SK-N-SH treated with all-trans-retinoic acid at 6 μM for 48 hours (cell line): ENCODE measurements around the gene B3GNT3.

Experiments
- ATAC-seq: fragments of 200-7000 bp; cut with Tn5 transposase; 3 replicates; pipeline ENCODE4 v1.9.1; 2020; ENCODE audit warnings: mild to moderate bottlenecking, moderate library complexity
- ARNTL ChIP-seq: fragments of 450-650 bp; formaldehyde crosslinking; IDR thresholded peaks from 2 replicates; pipeline ENCODE4 v1.5.0; 2020; ENCODE audit warnings: low read depth, mild to moderate bottlenecking, moderate library complexity, borderline replicate concordance
- BACH2 ChIP-seq: fragments of 250-450 bp; sonication (Bioruptor Pico); IDR thresholded peaks from 2 replicates; pipeline ENCODE4 v1.9.0; 2021; ENCODE audit warnings: mild to moderate bottlenecking, borderline replicate concordance
- CSDC2 ChIP-seq: fragments of 250-450 bp; sonication (Bioruptor Pico); IDR thresholded peaks from 2 replicates; pipeline ENCODE4 v1.5.0; 2020; ENCODE audit warnings: mild to moderate bottlenecking, moderate library complexity
- ESRRG ChIP-seq: fragments of 250-450 bp; sonication (Bioruptor Pico); IDR thresholded peaks from 2 replicates; pipeline ENCODE4 v1.6.1; 2021; ENCODE audit warnings: mild to moderate bottlenecking
- GLIS3 ChIP-seq: fragments of 250-450 bp; sonication (Bioruptor Pico); IDR thresholded peaks from 2 replicates; pipeline ENCODE4 v1.5.0; 2020; ENCODE audit warnings: mild to moderate bottlenecking, moderate library complexity
- ISL1 ChIP-seq: fragments of 250-450 bp; sonication (Bioruptor Pico); IDR thresholded peaks from 2 replicates; pipeline ENCODE4 v2.1.2; 2022; ENCODE audit warnings: mild to moderate bottlenecking, moderate library complexity
- OSR1 ChIP-seq: fragments of 250-450 bp; sonication (Bioruptor Pico); IDR thresholded peaks from 2 replicates; pipeline ENCODE4 v1.8.0; 2022; ENCODE audit warnings: moderate library complexity, mild to moderate bottlenecking, inconsistent platforms
- PPARA ChIP-seq: fragments of 250-450 bp; sonication (Bioruptor Pico); IDR thresholded peaks from 2 replicates; pipeline ENCODE4 v1.5.0; 2020; ENCODE audit warnings: mild to moderate bottlenecking, borderline replicate concordance
- TCF4 ChIP-seq: fragments of 250-450 bp; sonication (Bioruptor Pico); IDR thresholded peaks from 2 replicates; pipeline ENCODE4 v1.8.0; 2021; ENCODE audit warnings: mild to moderate bottlenecking, moderate library complexity, borderline replicate concordance
- TOX ChIP-seq: fragments of 250-450 bp; sonication (Bioruptor Pico); IDR thresholded peaks from 2 replicates; pipeline ENCODE4 v1.8.0; 2021; ENCODE audit warnings: mild to moderate bottlenecking, moderate library complexity, borderline replicate concordance
- ZC3H10 ChIP-seq: fragments of 250-450 bp; sonication (Bioruptor Pico); IDR thresholded peaks from 2 replicates; pipeline ENCODE4 v1.5.1; 2021; ENCODE audit warnings: mild to moderate bottlenecking, moderate library complexity
- ZFP3 ChIP-seq: fragments of 250-450 bp; sonication (Bioruptor Pico); IDR thresholded peaks from 2 replicates; pipeline ENCODE4 v1.5.0; 2020; ENCODE audit warnings: mild to moderate bottlenecking, moderate library complexity
- ZNF565 ChIP-seq: fragments of 450-650 bp; formaldehyde crosslinking; conservative IDR thresholded peaks from 2 replicates; pipeline ENCODE4 v1.5.0; 2020; ENCODE audit warnings: low read depth, mild to moderate bottlenecking, moderate library complexity
- ZNF70 ChIP-seq: fragments of 450-650 bp; formaldehyde crosslinking; IDR thresholded peaks from 2 replicates; pipeline ENCODE4 v1.5.0; 2020; ENCODE audit warnings: mild to moderate bottlenecking, moderate library complexity
- ZNF8 ChIP-seq: fragments of 450-650 bp; formaldehyde crosslinking; IDR thresholded peaks from 2 replicates; pipeline ENCODE4 v1.5.0; 2020; ENCODE audit warnings: mild to moderate bottlenecking, moderate library complexity
- TF ChIP-seq, protein P1 (sequence below): fragments of 250-450 bp; sonication (Bioruptor Pico); IDR thresholded peaks from 2 replicates; pipeline ENCODE4 v1.5.1; 2021; ENCODE audit warnings: mild to moderate bottlenecking, moderate library complexity
- TF ChIP-seq, protein P2 (sequence below): fragments of 250-450 bp; sonication (Bioruptor Pico); IDR thresholded peaks from 2 replicates; pipeline ENCODE4 v1.8.0; 2020; ENCODE audit warnings: mild to moderate bottlenecking, moderate library complexity, borderline replicate concordance
- TF ChIP-seq, protein P3 (sequence below): fragments of 250-450 bp; sonication (Bioruptor Pico); IDR thresholded peaks from 2 replicates; pipeline ENCODE4 v1.5.0; 2020; ENCODE audit warnings: mild to moderate bottlenecking, moderate library complexity
- TF ChIP-seq, protein P4 (sequence below): fragments of 250-450 bp; sonication (Bioruptor Pico); IDR thresholded peaks from 2 replicates; pipeline ENCODE4 v1.8.0; 2021; ENCODE audit warnings: low read depth, mild to moderate bottlenecking, moderate library complexity, borderline replicate concordance
- TF ChIP-seq, protein P5 (sequence below): fragments of 250-450 bp; sonication (Bioruptor Pico); IDR thresholded peaks from 2 replicates; pipeline ENCODE4 v1.5.1; 2020; ENCODE audit warnings: low read depth, mild to moderate bottlenecking, moderate library complexity

B3GNT3 gene

DNA sequence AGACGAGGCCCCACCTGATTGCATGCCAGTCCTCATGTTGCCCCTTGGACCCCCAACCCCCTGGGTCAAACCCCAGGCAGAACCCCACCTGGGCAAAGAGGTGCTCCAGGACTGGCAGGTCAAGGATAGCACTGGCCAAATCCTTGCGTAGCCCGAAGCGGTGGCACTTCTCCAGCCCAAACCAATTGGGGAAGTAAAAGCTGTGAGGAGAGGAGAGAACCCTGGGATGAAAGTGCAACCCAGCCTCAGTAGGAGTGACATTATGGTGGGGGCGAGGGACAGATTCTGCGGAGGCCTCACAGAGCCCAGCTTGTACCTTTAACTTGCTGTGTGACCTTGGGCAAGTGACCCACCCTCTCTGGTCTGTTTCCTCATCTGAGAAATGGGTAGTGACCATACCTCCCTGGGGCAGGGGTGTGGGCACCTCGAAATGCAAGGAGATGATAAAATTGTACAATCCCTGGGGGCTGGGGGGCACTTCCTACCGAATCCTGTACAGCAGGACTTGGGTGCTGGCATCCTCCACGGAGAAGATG lies 48.4 kb downstream of the B3GNT3 start (continued):
- TF ChIP-seq, protein P1, sequence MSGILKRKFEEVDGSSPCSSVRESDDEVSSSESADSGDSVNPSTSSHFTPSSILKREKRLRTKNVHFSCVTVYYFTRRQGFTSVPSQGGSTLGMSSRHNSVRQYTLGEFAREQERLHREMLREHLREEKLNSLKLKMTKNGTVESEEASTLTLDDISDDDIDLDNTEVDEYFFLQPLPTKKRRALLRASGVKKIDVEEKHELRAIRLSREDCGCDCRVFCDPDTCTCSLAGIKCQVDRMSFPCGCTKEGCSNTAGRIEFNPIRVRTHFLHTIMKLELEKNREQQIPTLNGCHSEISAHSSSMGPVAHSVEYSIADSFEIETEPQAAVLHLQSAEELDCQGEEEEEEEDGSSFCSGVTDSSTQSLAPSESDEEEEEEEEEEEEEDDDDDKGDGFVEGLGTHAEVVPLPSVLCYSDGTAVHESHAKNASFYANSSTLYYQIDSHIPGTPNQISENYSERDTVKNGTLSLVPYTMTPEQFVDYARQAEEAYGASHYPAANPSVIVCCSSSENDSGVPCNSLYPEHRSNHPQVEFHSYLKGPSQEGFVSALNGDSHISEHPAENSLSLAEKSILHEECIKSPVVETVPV (CRISPR knock-in tag) = no peak
- TF ChIP-seq ZNF565 (no peak), OSR1 (no peak), BACH2 (no peak), ZNF8 (no peak)
- TF ChIP-seq, protein P2, sequence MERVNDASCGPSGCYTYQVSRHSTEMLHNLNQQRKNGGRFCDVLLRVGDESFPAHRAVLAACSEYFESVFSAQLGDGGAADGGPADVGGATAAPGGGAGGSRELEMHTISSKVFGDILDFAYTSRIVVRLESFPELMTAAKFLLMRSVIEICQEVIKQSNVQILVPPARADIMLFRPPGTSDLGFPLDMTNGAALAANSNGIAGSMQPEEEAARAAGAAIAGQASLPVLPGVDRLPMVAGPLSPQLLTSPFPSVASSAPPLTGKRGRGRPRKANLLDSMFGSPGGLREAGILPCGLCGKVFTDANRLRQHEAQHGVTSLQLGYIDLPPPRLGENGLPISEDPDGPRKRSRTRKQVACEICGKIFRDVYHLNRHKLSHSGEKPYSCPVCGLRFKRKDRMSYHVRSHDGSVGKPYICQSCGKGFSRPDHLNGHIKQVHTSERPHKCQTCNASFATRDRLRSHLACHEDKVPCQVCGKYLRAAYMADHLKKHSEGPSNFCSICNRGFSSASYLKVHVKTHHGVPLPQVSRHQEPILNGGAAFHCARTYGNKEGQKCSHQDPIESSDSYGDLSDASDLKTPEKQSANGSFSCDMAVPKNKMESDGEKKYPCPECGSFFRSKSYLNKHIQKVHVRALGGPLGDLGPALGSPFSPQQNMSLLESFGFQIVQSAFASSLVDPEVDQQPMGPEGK (CRISPR knock-in tag) = no peak
- TF ChIP-seq, all 23 proteins: peak for 0

DNA sequence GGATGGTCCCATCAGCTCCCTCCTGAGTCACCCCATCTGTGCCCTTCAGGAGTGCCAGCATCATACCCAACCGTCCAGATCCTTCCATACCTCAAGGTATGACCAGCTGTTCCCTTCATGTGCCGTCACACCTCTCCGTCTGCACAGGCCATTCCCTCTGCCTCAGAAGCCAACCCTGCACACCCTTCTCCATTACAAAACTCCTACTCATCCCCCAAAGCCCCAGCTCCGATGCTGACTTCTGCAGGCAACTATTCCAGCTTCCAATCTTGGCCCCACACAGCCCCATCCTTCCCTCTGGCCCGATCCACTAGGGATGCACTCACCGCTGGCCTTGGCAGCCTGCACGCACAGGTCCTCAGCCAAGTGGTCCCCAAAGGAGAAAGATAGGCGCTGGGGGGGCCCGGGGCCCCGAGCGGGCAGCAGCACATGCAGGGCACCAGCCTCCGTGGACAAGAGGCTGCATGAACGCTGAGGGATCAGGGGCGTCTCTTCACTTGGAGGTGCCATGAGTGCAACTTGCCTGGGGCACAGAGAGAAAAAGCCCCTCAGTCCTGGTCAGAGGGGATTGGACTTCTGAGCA lies 49.1 kb downstream of the B3GNT3 start:
- peak; percentile 96 for TF ChIP-seq ZFP3 (CRISPR knock-in tag)
- TF ChIP-seq PPARA (CRISPR knock-in tag) = no peak
- no peak for ATAC-seq

DNA sequence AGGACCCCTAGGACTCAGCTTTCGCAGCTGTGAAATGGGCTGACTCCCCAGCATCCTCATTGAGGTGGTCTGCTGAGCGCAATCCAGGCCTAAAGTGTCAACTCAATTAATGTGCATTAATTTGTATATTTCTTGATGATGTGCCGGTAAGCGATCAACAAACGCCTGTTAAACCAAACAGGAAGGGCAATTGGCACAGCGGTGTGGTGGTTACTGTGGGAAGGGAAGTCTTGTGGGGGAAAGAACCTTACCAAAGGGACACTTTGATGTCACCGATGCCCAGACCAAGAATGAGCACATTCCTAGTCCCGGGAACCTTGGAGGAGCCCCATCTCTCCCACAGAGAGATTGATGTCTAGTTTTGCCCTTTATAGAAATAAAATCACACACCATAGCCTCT lies 51.2 kb downstream of the B3GNT3 start:
- TF ChIP-seq, protein P2 (CRISPR knock-in tag) = no peak
- TF ChIP-seq OSR1 (no peak), ESRRG (CRISPR knock-in tag) (no peak), GLIS3 (CRISPR knock-in tag) (no peak), BACH2 (no peak), ZNF565 (no peak), ARNTL (CRISPR knock-in tag) (no peak), PPARA (CRISPR knock-in tag) (no peak), ZC3H10 (CRISPR knock-in tag) (no peak), TOX (CRISPR knock-in tag) (no peak), ZNF8 (no peak), ZNF70 (no peak), ZFP3 (CRISPR knock-in tag) (no peak), TCF4 (CRISPR knock-in tag) (no peak), ISL1 (CRISPR knock-in tag) (no peak), CSDC2 (CRISPR knock-in tag) (no peak)
- TF ChIP-seq, protein P1 (CRISPR knock-in tag) = no peak
- TF ChIP-seq, protein P3, sequence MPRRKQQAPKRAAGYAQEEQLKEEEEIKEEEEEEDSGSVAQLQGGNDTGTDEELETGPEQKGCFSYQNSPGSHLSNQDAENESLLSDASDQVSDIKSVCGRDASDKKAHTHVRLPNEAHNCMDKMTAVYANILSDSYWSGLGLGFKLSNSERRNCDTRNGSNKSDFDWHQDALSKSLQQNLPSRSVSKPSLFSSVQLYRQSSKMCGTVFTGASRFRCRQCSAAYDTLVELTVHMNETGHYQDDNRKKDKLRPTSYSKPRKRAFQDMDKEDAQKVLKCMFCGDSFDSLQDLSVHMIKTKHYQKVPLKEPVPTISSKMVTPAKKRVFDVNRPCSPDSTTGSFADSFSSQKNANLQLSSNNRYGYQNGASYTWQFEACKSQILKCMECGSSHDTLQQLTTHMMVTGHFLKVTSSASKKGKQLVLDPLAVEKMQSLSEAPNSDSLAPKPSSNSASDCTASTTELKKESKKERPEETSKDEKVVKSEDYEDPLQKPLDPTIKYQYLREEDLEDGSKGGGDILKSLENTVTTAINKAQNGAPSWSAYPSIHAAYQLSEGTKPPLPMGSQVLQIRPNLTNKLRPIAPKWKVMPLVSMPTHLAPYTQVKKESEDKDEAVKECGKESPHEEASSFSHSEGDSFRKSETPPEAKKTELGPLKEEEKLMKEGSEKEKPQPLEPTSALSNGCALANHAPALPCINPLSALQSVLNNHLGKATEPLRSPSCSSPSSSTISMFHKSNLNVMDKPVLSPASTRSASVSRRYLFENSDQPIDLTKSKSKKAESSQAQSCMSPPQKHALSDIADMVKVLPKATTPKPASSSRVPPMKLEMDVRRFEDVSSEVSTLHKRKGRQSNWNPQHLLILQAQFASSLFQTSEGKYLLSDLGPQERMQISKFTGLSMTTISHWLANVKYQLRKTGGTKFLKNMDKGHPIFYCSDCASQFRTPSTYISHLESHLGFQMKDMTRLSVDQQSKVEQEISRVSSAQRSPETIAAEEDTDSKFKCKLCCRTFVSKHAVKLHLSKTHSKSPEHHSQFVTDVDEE (CRISPR knock-in tag) = no peak
- TF ChIP-seq, protein P4, sequence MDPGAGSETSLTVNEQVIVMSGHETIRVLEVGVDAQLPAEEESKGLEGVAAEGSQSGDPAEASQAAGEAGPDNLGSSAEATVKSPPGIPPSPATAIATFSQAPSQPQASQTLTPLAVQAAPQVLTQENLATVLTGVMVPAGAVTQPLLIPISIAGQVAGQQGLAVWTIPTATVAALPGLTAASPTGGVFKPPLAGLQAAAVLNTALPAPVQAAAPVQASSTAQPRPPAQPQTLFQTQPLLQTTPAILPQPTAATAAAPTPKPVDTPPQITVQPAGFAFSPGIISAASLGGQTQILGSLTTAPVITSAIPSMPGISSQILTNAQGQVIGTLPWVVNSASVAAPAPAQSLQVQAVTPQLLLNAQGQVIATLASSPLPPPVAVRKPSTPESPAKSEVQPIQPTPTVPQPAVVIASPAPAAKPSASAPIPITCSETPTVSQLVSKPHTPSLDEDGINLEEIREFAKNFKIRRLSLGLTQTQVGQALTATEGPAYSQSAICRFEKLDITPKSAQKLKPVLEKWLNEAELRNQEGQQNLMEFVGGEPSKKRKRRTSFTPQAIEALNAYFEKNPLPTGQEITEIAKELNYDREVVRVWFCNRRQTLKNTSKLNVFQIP (CRISPR knock-in tag) = no peak
- TF ChIP-seq, protein P5, sequence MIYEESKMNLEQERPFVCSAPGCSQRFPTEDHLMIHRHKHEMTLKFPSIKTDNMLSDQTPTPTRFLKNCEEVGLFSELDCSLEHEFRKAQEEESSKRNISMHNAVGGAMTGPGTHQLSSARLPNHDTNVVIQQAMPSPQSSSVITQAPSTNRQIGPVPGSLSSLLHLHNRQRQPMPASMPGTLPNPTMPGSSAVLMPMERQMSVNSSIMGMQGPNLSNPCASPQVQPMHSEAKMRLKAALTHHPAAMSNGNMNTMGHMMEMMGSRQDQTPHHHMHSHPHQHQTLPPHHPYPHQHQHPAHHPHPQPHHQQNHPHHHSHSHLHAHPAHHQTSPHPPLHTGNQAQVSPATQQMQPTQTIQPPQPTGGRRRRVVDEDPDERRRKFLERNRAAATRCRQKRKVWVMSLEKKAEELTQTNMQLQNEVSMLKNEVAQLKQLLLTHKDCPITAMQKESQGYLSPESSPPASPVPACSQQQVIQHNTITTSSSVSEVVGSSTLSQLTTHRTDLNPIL (CRISPR knock-in tag) = no peak
- ATAC-seq = no peak
